Tibial artery (tissue), 4 donors: ENCODE data around the gene RNF166.
A peak's percentile ranks its signal among the peaks of the same experiment; 100 is the strongest.

ENCODE experiments used
- DNase-seq, 2 donors: peaks; one replicate each; pipeline ENCODE4 v3.0.0-alpha.2; 2019
- H3K27ac ChIP-seq, 2 donors: fragments of 200-600 bp; sonication (generic) in 1 of 2; 1 replicate in 1 of 2; 2 replicates in 1 of 2; pipeline ENCODE4 v1.5.1; 2018 to 2019; ENCODE audit warnings: mild to moderate bottlenecking in 1 of 2
- H3K27me3 ChIP-seq, 2 donors: fragments of 200-600 bp; sonication (generic) in 1 of 2; one replicate each; pipeline versions ENCODE4 v1.5.1 to v1.6.0; 2016 to 2019
- H3K36me3 ChIP-seq, 3 donors: fragments of 200-600 bp; sonication (generic) in 2 of 3; one replicate each; pipeline ENCODE4 v1.5.1; 2016 to 2019; ENCODE audit warnings: mild to moderate bottlenecking in 2 of 3
- H3K4me1 ChIP-seq, 4 donors: fragments of 200-600 bp; sonication (generic) in 2 of 4; 1 replicate in 3 of 4; 2 replicates in 1 of 4; pipeline ENCODE4 v1.5.1; 2016 to 2019
- H3K4me3 ChIP-seq, 2 donors: fragments of 200-600 bp; sonication (generic) in 1 of 2; 1 replicate in 1 of 2; 2 replicates in 1 of 2; pipeline ENCODE4 v1.5.1; 2018 to 2019; ENCODE audit warnings: mild to moderate bottlenecking in 2 of 2
- H3K9me3 ChIP-seq, 3 donors: fragments of 200-600 bp; sonication (generic) in 1 of 3; one replicate each; pipeline ENCODE4 v1.5.1; 2016 to 2019
- intact Hi-C: fragments of 100-400 bp; cut with DNase I; formaldehyde crosslinking; loops from one replicate; pipeline ENCODE4 v1.15.0; 2023; ENCODE audit warnings: low total_unique reads
- TF ChIP-seq, protein P1 (sequence below), 2 experiments: fragments of 200-600 bp in 1 of 2; fragments of 450-650 bp in 1 of 2; IDR thresholded peaks; one replicate each; pipeline ENCODE4 v1.5.1; 2017 to 2019; ENCODE audit warnings: antibody characterized with exemption in 2 of 2, mild to moderate bottlenecking in 1 of 2, moderate library complexity in 1 of 2

The RNF166 gene

DNA sequence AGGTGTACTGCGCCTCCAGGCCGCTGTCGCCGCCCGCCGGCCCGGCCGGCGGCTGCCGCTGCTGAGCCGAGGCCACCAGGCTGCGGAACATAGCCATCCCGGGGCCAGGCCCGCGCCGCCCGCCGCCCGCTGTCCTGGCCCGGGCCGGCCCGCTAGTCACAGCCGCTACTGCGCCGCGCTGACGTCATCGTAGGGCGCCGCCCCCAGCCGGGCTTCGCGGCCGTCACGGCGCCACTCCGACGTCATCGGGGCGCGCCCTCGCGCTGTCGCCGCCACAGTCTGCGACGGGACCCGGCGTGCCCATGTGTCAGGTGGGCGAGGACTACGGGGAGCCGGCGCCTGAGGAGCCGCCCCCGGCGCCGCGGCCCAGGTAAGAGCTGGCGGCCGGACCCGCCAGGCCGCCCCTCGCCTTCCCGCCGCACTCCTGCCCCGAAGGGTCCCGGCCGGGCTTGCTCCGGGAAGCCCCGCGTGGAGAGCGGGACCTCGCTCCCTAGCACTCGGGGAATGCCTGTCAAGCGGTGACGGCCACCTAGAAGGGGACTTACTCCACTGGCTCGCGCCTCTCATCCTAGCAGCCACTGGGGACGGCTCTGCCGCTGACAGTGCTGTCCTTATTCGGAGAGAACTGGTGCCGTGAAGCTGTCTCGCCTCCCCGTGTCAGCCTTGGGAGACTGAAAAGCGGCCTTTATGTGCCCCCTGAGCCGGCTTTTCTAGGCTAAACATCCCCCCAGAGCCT is at the start of gene RNF166, which contains the start of gene CTU2:
Gene RNF166, minus strand, starts transcription at position 180 of the 736 bp plus-strand sequence. Its CDS starts 83 bp downstream, at position 97.
Gene CTU2, plus strand, starts transcription at position 275 of the 736 bp plus-strand sequence. Its CDS starts 28 bp downstream, at position 303.
- peak within 1 kb of the TSS; percentile 98 to 100 for H3K4me3 ChIP-seq
- DNase-seq, result peak; percentile 80 to 93
- intact Hi-C loops, result no loop called here
- no peaks in the 10 kb centered on the region for H3K27me3 ChIP-seq
- peaks cover 0 to 25% (median 0%) of the 10 kb centered on the region in 3 donors for H3K36me3 ChIP-seq
- peak within 1 kb of the TSS; percentile 85 to 87 for H3K27ac ChIP-seq
- H3K9me3 ChIP-seq, result no peaks in the 10 kb centered on the region
- TF ChIP-seq, protein P1, sequence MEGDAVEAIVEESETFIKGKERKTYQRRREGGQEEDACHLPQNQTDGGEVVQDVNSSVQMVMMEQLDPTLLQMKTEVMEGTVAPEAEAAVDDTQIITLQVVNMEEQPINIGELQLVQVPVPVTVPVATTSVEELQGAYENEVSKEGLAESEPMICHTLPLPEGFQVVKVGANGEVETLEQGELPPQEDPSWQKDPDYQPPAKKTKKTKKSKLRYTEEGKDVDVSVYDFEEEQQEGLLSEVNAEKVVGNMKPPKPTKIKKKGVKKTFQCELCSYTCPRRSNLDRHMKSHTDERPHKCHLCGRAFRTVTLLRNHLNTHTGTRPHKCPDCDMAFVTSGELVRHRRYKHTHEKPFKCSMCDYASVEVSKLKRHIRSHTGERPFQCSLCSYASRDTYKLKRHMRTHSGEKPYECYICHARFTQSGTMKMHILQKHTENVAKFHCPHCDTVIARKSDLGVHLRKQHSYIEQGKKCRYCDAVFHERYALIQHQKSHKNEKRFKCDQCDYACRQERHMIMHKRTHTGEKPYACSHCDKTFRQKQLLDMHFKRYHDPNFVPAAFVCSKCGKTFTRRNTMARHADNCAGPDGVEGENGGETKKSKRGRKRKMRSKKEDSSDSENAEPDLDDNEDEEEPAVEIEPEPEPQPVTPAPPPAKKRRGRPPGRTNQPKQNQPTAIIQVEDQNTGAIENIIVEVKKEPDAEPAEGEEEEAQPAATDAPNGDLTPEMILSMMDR (IDR thresholded peaks at IDR 0.05), result peak in 1 of 2 experiments; percentile 11
- peaks cover 0 to 51% (median 35%) of the 10 kb centered on the region in 4 donors for H3K4me1 ChIP-seq

- Histone ChIP-seq H3K27ac (no peak overlapping the region), H3K36me3 (peaks cover 0 to 8% (median 4%) of the 10 kb centered on the region in 3 donors), H3K9me3 (peaks cover 0 to 4% (median 0%) of the 10 kb centered on the region in 3 donors), H3K4me1 (peaks cover 0 to 19% (median 0%) of the 10 kb centered on the region in 4 donors), H3K27me3 (no peaks in the 10 kb centered on the region), H3K4me3 (no peak overlapping the region)
- no peak for DNase-seq
- TF ChIP-seq, protein P1 (IDR thresholded peaks at IDR 0.05), result no peak
- intact Hi-C loops, result no loop called here
Observed at GRCh38 chr16:88754912-88755744, 48.9 kb upstream of the RNF166 start.

DNA sequence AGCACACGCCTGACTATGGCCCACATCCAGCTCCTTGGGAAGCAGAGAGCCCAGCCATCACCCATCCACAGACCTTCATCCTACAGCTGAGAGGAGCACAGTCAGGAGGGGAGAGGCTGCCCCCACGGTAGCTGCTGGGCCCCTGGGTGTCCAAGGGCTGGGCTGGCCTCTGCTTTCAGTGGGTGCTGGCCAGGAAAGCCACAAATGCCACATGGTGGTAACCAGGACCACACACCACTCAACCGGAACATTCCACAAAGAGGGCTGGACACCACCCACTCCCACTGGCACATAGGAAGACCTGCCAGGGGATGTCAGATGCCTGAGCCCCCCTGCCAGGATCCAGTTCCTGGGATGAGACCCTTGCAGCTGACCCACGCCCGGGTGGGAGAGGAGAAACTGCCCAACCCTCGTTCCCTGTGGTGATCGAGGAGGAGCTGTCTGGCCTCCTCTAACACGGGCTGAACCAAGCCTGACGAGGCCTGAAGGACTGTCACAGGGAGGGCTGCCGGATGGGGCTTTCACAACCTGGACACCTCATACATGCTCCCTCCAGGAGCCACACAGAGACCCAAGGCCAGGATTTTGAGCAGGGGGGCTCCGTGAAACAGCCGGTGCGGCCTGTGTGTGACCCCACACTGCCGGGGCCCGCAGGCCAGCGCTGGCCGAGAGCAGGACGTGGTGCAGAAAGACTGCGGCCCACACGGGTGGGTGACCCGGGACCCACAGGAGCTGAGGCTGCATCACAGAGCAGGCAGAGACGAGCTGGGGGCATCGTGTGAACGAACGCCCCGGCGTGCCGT is 48.1 kb upstream of the RNF166 start:
- intact Hi-C loops, result no loop called here
- TF ChIP-seq, protein P1 (IDR thresholded peaks at IDR 0.05), result no peak
- H3K27ac ChIP-seq, result no peak overlapping the region

DNA sequence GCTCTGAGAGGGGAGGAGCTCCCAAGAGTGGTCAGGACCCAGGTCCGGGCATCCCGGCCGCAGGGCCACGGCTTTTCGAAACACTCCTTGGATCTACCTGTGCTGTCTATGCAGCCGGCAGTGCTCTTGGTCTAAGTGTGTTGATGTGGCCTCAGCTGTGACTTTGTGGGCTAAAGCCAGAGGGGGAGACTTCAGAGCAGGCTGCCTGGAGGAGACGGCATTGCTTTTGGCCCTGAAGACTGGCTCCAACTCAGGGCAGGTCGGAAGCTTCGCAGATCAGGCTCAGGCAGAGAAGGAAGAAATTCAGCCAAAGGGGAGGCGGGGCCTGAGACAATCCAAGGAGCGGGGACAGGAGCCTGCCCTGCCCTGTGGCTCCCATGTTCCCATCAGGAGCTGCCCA is 47.4 kb upstream of the RNF166 start:
- H3K4me1 ChIP-seq, result peaks cover 0 to 7% (median 0%) of the 10 kb centered on the region in 4 donors
- no peaks in the 10 kb centered on the region for H3K9me3 ChIP-seq

More for the DNA sequence above, 48.1 kb upstream of the RNF166 start:
- Histone ChIP-seq H3K36me3 (peaks cover 0 to 8% (median 4%) of the 10 kb centered on the region in 3 donors), H3K27me3 (no peaks in the 10 kb centered on the region), H3K9me3 (peaks cover 0 to 4% (median 0%) of the 10 kb centered on the region in 3 donors), H3K4me3 (no peak overlapping the region), H3K4me1 (peaks cover 0 to 11% (median 0%) of the 10 kb centered on the region in 4 donors)
- DNase-seq, result no peak

More for the DNA sequence above, 47.4 kb upstream of the RNF166 start:
- Histone ChIP-seq H3K27me3 (no peaks in the 10 kb centered on the region), H3K4me3 (no peak overlapping the region), H3K27ac (no peak overlapping the region), H3K36me3 (peaks cover 0 to 8% (median 4%) of the 10 kb centered on the region in 3 donors)
- no peak for DNase-seq
- intact Hi-C loops, result no loop called here
- TF ChIP-seq, protein P1 (IDR thresholded peaks at IDR 0.05), result no peak
